HG03103 (cell line): ENCODE data around the gene TTLL5.

ENCODE experiments used
- ATAC-seq: cut with Tn5 transposase; IDR thresholded peaks from one replicate; pipeline ENCODE4 v1.9.1; 2021; ENCODE audit warnings: low read depth; ENCODE audit not compliant: unreplicated experiment

The TTLL5 gene

GRCh38 chr14:75941030-75941429, 280.0 kb downstream of the TTLL5 start:
- ATAC-seq: no peak

- ATAC-seq: no peak
Measured at GRCh38 chr14:75944607-75945241, 283.7 kb downstream of the TTLL5 start.

- no peak for ATAC-seq
Measured at GRCh38 chr14:75946785-75947184, 285.7 kb downstream of the TTLL5 start.

GRCh38 chr14:75952489-75952888, 291.4 kb downstream of the TTLL5 start:
- no peak for ATAC-seq

GRCh38 chr14:75959031-75959430, 298.0 kb downstream of the TTLL5 start:
- no peak for ATAC-seq

- ATAC-seq: peak; percentile 75
Measured at GRCh38 chr14:75960231-75960630, 299.2 kb downstream of the TTLL5 start.

GRCh38 chr14:75961662-75962061, 300.6 kb downstream of the TTLL5 start:
- no peak for ATAC-seq

- no peak for ATAC-seq
Measured at GRCh38 chr14:75967866-75968265, 306.8 kb downstream of the TTLL5 start.

GRCh38 chr14:75968456-75968855, 307.4 kb downstream of the TTLL5 start:
- no peak for ATAC-seq

GRCh38 chr14:75969126-75969525, 308.1 kb downstream of the TTLL5 start:
- no peak for ATAC-seq

GRCh38 chr14:75969891-75970290, 308.8 kb downstream of the TTLL5 start:
- ATAC-seq: no peak

GRCh38 chr14:75970989-75971388, 309.9 kb downstream of the TTLL5 start:
- no peak for ATAC-seq

- ATAC-seq: no peak
Measured at GRCh38 chr14:75971509-75971908, 310.5 kb downstream of the TTLL5 start.

GRCh38 chr14:75972801-75973421, 311.9 kb downstream of the TTLL5 start:
- no peak for ATAC-seq

GRCh38 chr14:75976826-75977581, 316.0 kb downstream of the TTLL5 start:
- ATAC-seq: no peak

- ATAC-seq: no peak
Measured at GRCh38 chr14:75977582-75977943, 316.5 kb downstream of the TTLL5 start.

- no peak for ATAC-seq
Measured at GRCh38 chr14:75978249-75978731, 317.2 kb downstream of the TTLL5 start.

- no peak for ATAC-seq
Measured at GRCh38 chr14:75979071-75979571, 318.1 kb downstream of the TTLL5 start.

- no peak for ATAC-seq
Measured at GRCh38 chr14:75979648-75980565, 318.9 kb downstream of the TTLL5 start.

- no peak for ATAC-seq
Measured at GRCh38 chr14:75980856-75981255, 319.8 kb downstream of the TTLL5 start.
